Esophagus (tissue), 2 donors: Measurements from ENCODE around the gene HPSE2. TPM values are rescaled to one million over a fixed set of nuclear protein-coding genes. Genes with fewer than 3 reads are reported as not detected.
"Not testable (repeated sequence)": the region's sequence is repeated elsewhere in the genome, so short reads cannot be mapped to it uniquely, and the experiment has no call there.

Experiments
- H3K27ac ChIP-seq, 2 donors: one replicate each; pipeline ENCODE4 v1.5.1; 2013; ENCODE audit warnings: low read depth in 2 of 2, mild to moderate bottlenecking in 2 of 2, inconsistent platforms in 1 of 2, low read length in 1 of 2, moderate library complexity in 1 of 2
- H3K27me3 ChIP-seq, 2 donors: one replicate each; pipeline ENCODE4 v1.6.1; 2013; ENCODE audit warnings: low read length in 2 of 2, control low read depth in 1 of 2, mild to moderate bottlenecking in 1 of 2; ENCODE audit not compliant: insufficient read depth in 2 of 2, control insufficient read depth in 1 of 2
- H3K36me3 ChIP-seq, 2 donors: one replicate each; pipeline ENCODE4 v1.6.1; 2013; ENCODE audit warnings: low read length in 1 of 2; ENCODE audit not compliant: control insufficient read depth in 2 of 2, insufficient read depth in 2 of 2
- H3K4me1 ChIP-seq, 2 donors: one replicate each; pipeline ENCODE4 v1.6.1; 2013; ENCODE audit warnings: low read length in 1 of 2; ENCODE audit not compliant: control insufficient read depth in 2 of 2, insufficient read depth in 2 of 2
- H3K4me3 ChIP-seq, 2 donors: one replicate each; pipeline ENCODE4 v1.5.1; 2013; ENCODE audit warnings: low read length in 2 of 2, mild to moderate bottlenecking in 2 of 2, low read depth in 1 of 2, moderate library complexity in 1 of 2
- H3K9me3 ChIP-seq, 2 donors: one replicate each; pipeline ENCODE4 v1.6.1; 2013; ENCODE audit warnings: mild to moderate bottlenecking in 2 of 2, low read depth in 1 of 2, low read length in 1 of 2, moderate library complexity in 1 of 2; ENCODE audit not compliant: control insufficient read depth in 2 of 2, insufficient read depth in 1 of 2
- WGBS, 2 donors: extraction: QIAGEN DNeasy Blood & Tissue Kit; methylation state at CpG; one replicate each; pipeline ENCODE4 v1.1.7; 2013; 5-methylcytosine and 5-hydroxymethylcytosine counted together
- polyA plus RNA-seq, 2 donors: library from polyadenylated mRNA; stranded (reverse); fragments of 200-250 nt; gene quantifications; one replicate each; pipeline ENCODE4 v1.2.3, GENCODE V29; 2013
- donor health status: healthy with polysubstance abuse.
- donor health status: Bipolar disorder and iron deficiency.

HPSE2 gene
- polyA plus RNA-seq, 2 donors, result 2.1 to 3.5 TPM

DNA sequence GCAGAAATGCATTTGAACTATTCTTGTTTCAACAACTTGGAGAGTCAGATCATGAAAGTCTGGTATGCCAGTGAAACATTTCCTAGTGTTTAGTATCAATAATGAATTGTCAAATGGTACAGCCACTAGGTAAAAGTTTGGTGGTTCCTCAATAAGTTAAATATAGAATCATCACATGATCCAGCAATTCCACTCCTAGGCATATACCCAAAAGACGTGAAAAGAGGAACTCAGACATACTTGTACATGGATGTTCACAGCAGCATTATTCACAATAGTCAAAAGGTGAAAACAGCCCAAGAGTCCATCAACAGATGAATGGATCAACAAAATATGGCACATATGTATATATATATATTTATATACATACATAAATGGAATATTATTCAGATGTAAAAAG lies 721.9 kb downstream of the HPSE2 start:
- no peak overlapping the region for H3K27ac ChIP-seq
- no peaks in the 10 kb centered on the region for H3K4me1 ChIP-seq
- 59 to 67% methylated on average over 1 of the region's 1 CpG for WGBS, 2 donors
- no peaks in the 10 kb centered on the region for H3K9me3 ChIP-seq
- no peak overlapping the region for H3K4me3 ChIP-seq
- H3K36me3 ChIP-seq, result no peaks in the 10 kb centered on the region
- no peaks in the 10 kb centered on the region for H3K27me3 ChIP-seq

DNA sequence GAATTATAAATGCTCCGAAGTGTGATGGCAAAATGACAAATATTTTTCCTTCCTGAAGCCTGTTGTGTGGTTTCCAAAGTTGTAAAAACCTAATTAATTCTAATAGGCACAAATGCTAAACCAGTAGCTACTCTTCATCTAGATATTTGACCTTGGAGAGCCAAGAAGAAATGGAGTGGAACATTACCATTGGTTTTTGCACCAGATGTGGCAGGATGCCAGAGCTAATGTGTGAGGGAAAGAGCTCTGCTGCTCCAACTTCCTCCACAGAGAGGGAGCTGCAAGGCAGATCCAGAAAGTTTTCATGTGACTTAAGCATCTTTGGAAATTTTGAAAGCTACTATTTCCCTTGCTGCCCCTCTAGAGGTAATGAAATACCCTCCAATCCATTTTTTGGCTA lies 723.8 kb downstream of the HPSE2 start:
- no peaks in the 10 kb centered on the region for H3K36me3 ChIP-seq
- no peaks in the 10 kb centered on the region for H3K27me3 ChIP-seq
- no peak overlapping the region for H3K27ac ChIP-seq
- H3K9me3 ChIP-seq, result no peaks in the 10 kb centered on the region
- WGBS, 2 donors, result 43 to 65% methylated on average over 1 of the region's 1 CpG
- no peak overlapping the region for H3K4me3 ChIP-seq
- H3K4me1 ChIP-seq, result no peaks in the 10 kb centered on the region

DNA sequence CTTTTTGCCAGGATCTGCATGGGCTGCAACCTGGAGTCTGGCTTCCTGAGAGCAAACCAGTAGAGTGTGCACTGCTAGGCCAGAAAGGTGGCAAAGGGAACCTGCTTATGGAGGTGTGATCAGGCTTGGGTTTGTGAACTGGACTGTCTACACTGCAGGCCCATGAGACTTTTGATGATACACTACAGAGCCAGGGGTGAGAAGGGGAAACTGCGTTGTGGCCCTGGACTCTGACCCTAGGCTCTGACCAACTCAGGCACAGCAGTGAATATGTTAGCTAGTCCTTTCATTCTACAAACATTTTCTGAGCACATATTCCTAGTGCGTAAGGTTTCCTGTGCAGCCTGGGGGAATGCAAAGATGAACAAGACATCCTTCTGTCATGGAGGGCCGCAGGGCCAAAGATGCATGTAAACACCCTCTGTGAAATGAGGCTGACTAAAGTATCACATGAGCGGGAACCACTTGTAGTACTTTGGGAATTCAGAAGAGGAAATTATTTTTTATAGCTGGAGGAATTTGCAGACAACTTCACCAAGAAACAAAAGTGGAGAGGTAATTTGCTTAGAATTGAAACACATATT lies 725.1 kb downstream of the HPSE2 start:
- Histone ChIP-seq H3K27ac (no peak overlapping the region), H3K4me3 (no peak overlapping the region), H3K27me3 (no peaks in the 10 kb centered on the region), H3K9me3 (no peaks in the 10 kb centered on the region), H3K4me1 (no peaks in the 10 kb centered on the region), H3K36me3 (no peaks in the 10 kb centered on the region)
- 89 to 91% methylated on average over 4 of the region's 4 CpGs for WGBS, 2 donors

- no peaks in the 10 kb centered on the region for H3K27me3 ChIP-seq
- no peak overlapping the region for H3K4me3 ChIP-seq
- 68 to 83% methylated on average over 7 of the region's 7 CpGs for WGBS, 2 donors
- no peak overlapping the region for H3K27ac ChIP-seq
- no peaks in the 10 kb centered on the region for H3K4me1 ChIP-seq
- no peaks in the 10 kb centered on the region for H3K9me3 ChIP-seq
- no peaks in the 10 kb centered on the region for H3K36me3 ChIP-seq
Measured at GRCh38 chr10:98509745-98510144, 725.9 kb downstream of the HPSE2 start.

DNA sequence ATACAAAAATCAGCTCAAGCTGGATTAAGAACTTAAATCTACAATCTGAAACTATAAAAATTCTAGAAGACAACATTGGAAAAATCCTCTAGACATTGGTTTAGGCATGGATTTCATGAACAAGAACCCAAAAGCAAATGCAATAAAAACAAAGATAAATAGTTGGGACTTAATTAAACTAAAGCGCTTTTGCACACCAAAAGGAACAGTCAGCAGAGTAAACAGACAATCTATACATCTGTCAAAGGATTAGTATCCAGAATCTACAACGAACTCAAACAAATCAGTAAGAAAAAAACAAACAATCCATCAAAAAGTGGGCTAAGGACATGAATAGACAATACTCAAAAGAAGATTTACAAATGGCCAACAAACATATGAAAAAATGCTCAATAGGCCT lies 733.1 kb downstream of the HPSE2 start:
- H3K9me3 ChIP-seq, H3K36me3 ChIP-seq, H3K4me1 ChIP-seq, H3K4me3 ChIP-seq, H3K27me3 ChIP-seq, H3K27ac ChIP-seq: not testable (repeated sequence)
- WGBS, 2 donors, result 59 to 75% methylated on average over 2 of the region's 2 CpGs

DNA sequence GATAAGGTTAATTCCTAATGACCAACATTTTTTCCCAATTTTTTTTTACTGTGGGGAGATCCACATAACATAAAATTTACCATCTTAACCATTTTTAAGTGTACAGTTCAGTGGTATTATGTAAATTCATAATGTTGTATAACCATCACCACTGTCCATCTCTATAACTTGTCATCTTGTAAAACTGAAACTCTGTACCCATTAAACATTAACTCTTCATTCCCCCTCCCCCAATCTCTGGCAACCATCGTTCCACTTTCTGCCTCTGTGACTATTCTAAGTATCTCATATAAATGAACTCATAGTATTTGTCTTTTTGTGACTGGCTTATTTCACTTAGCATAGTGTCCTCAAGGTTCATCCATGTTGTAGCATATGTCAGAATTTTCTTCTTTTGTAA lies 742.9 kb downstream of the HPSE2 start:
- H3K4me3 ChIP-seq, result no peak overlapping the region
- H3K36me3 ChIP-seq, result no peaks in the 10 kb centered on the region
- no peaks in the 10 kb centered on the region for H3K9me3 ChIP-seq
- H3K27me3 ChIP-seq, result no peaks in the 10 kb centered on the region
- no peak overlapping the region for H3K27ac ChIP-seq
- no peaks in the 10 kb centered on the region for H3K4me1 ChIP-seq
- WGBS, 2 donors, result 73 to 93% methylated on average over 1 of the region's 1 CpG

DNA sequence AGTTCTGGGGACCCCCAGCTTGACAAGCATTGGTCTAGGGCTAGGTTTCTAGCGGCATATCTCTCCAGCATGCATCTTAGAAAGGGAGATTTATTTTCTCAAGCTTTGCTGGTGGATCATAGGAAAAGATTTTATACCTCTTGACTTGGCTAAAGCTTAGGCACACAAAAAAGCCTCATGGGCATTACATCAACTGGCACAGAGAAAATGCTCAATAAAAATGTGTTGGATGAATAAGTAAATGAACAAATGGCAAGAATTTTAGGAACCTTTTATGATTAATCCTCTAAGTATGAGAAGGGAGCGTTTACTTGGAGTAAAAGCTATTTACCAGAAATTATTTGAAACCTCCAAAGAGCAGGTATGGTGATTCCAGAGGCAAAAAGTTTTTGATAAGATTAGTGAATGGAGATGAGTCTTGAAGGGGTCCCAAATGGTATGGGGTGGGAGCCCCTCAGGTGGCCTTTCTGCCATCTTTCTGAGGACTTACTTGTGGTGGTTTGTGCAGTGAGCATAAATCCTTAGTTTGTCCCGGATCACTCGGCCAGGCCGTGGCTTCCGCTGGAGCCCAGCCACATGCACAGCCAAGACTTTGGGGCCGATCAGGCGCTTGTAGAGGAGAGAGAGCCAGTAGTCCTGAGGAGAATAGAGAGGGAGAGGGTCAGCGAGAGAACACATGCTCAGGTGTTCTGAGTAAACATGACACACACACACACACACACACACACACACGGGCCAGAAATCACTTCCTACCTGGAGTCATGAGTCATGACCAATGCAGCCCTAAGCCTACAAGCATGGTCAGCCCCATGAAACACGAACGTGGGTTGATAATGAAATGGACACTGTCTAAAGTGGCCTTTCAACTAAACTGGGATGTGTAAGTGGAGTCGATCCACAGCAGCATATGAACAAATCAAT lies 745.8 kb downstream of the HPSE2 start:
- no peak overlapping the region for H3K4me3 ChIP-seq
- H3K27me3 ChIP-seq, result no peaks in the 10 kb centered on the region
- no peaks in the 10 kb centered on the region for H3K9me3 ChIP-seq
- no peaks in the 10 kb centered on the region for H3K4me1 ChIP-seq
- WGBS, 2 donors, result 78 to 82% methylated on average over 13 of the region's 13 CpGs
- H3K27ac ChIP-seq, result no peak overlapping the region
- H3K36me3 ChIP-seq, result no peaks in the 10 kb centered on the region

- no peak overlapping the region for H3K27ac ChIP-seq
- H3K9me3 ChIP-seq, result no peaks in the 10 kb centered on the region
- WGBS, 2 donors, result 86 to 90% methylated on average over 1 of the region's 1 CpG
- H3K4me1 ChIP-seq, result no peaks in the 10 kb centered on the region
- H3K4me3 ChIP-seq, result no peak overlapping the region
- no peaks in the 10 kb centered on the region for H3K27me3 ChIP-seq
- H3K36me3 ChIP-seq, result no peaks in the 10 kb centered on the region
Measured at GRCh38 chr10:98488669-98489430, 746.8 kb downstream of the HPSE2 start.

DNA sequence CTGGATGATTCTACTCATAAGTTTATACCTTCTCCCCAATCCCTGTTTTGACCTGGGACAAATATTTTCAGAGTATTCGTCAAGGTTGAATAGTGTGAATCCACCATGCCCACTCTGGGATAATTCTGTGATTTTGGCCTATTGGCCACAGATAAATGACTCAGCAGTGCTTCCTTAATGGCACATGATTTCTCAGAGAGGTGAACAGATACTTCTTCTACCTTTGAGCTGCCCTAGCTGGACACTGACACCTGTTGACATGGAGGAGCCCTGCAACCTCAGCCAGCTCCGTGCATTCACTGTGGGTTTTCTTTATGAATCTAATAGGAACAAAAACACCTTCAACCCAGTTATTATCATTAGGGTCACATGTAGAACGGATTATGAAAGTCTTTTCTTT lies 748.0 kb downstream of the HPSE2 start:
- Histone ChIP-seq H3K4me3 (no peak overlapping the region), H3K27me3 (no peaks in the 10 kb centered on the region), H3K9me3 (no peaks in the 10 kb centered on the region), H3K36me3 (no peaks in the 10 kb centered on the region), H3K27ac (no peak overlapping the region), H3K4me1 (no peaks in the 10 kb centered on the region)
- 73 to 92% methylated on average over 3 of the region's 3 CpGs for WGBS, 2 donors
